NT2/D1 (cell line): ENCODE data around the gene PLXNB2.

Experiments
- DNase-seq: peaks from one replicate; pipeline ENCODE4 v3.0.0-alpha.2; 2011; ENCODE audit warnings: low read depth, low spot score
- H3K27me3 ChIP-seq: 2 replicates; pipeline ENCODE4 v1.6.0; 2011; ENCODE audit warnings: mild to moderate bottlenecking; ENCODE audit not compliant: insufficient read length, insufficient read depth
- H3K36me3 ChIP-seq: 2 replicates; pipeline ENCODE4 v1.6.1; 2011; ENCODE audit warnings: mild to moderate bottlenecking, low read length, mixed read lengths; ENCODE audit not compliant: insufficient read depth, insufficient read length
- H3K4me1 ChIP-seq: 2 replicates; pipeline ENCODE4 v1.5.1; 2011; ENCODE audit not compliant: insufficient read depth, insufficient read length
- H3K4me3 ChIP-seq: 2 replicates; pipeline ENCODE4 v1.5.1; 2011; ENCODE audit warnings: low read depth; ENCODE audit not compliant: insufficient read length
- H3K9ac ChIP-seq: 2 replicates; pipeline ENCODE4 v1.6.0; 2011; ENCODE audit warnings: low read depth; ENCODE audit not compliant: insufficient read length
- H3K9me3 ChIP-seq: 2 replicates; pipeline ENCODE4 v1.5.1; 2011; ENCODE audit warnings: mild to moderate bottlenecking, low read length; ENCODE audit not compliant: insufficient read depth
- SUZ12 ChIP-seq: IDR thresholded peaks from 2 replicates; pipeline ENCODE4 v1.6.1; 2011; ENCODE audit not compliant: insufficient read length, insufficient read depth; ENCODE audit errors: extremely low read depth
- YY1 ChIP-seq: IDR thresholded peaks from 2 replicates; pipeline ENCODE4 v1.6.1; 2011; ENCODE audit not compliant: insufficient read length, insufficient read depth
- ZNF274 ChIP-seq: IDR thresholded peaks from 2 replicates; pipeline ENCODE4 v1.6.1; 2011; ENCODE audit warnings: mild to moderate bottlenecking, low read depth, low read length

The PLXNB2 gene

GRCh38 chr22:50320671-50321325, 13.4 kb upstream of the PLXNB2 start:
- no peaks in the 10 kb centered on the region for H3K9me3 ChIP-seq
- H3K36me3 ChIP-seq: no peaks in the 10 kb centered on the region
- H3K4me1 ChIP-seq: peaks cover 2% of the 10 kb centered on the region
- peaks cover 13% of the 10 kb centered on the region for H3K27me3 ChIP-seq
- no peak overlapping the region for H3K9ac ChIP-seq
- TF ChIP-seq YY1: no peak
- TF ChIP-seq SUZ12: no peak
- TF ChIP-seq ZNF274: no peak
- no peak for DNase-seq
- H3K4me3 ChIP-seq: no peak overlapping the region

DNA sequence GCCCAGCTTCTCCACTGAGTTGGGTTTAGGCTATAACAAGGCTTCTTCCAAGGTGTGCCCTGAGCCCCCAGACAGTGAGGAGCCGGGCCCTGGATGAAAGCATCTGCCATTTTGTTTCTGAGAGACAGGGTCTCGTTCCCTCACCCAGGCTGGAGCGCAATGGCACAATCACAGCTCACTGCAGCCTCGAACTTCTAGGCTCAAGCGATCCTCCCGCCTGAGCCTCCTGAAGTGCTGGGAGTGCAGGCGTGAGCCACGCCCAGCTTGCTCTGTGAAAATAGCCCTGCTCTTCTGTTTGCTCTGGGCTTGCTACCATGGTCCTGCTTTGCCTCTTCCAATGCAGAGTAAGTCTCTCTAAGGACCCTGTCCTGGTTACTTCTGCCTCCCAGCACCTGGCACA, 12.7 kb upstream of the PLXNB2 start:
- DNase-seq: no peak
- Histone ChIP-seq H3K4me1 (no peaks in the 10 kb centered on the region), H3K9me3 (no peaks in the 10 kb centered on the region), H3K9ac (no peak overlapping the region), H3K27me3 (peaks cover 15% of the 10 kb centered on the region), H3K36me3 (no peaks in the 10 kb centered on the region), H3K4me3 (no peak overlapping the region)
- no peak for TF ChIP-seq SUZ12
- TF ChIP-seq YY1: no peak

GRCh38 chr22:50319503-50319951, 12.1 kb upstream of the PLXNB2 start:
- H3K27me3 ChIP-seq: peaks cover 14% of the 10 kb centered on the region
- TF ChIP-seq SUZ12: no peak
- no peak for TF ChIP-seq ZNF274
- TF ChIP-seq YY1: no peak
- H3K9me3 ChIP-seq: no peaks in the 10 kb centered on the region
- no peak overlapping the region for H3K9ac ChIP-seq
- H3K4me3 ChIP-seq: no peak overlapping the region
- H3K4me1 ChIP-seq: peaks cover 3% of the 10 kb centered on the region
- no peak for DNase-seq
- H3K36me3 ChIP-seq: no peaks in the 10 kb centered on the region

DNA sequence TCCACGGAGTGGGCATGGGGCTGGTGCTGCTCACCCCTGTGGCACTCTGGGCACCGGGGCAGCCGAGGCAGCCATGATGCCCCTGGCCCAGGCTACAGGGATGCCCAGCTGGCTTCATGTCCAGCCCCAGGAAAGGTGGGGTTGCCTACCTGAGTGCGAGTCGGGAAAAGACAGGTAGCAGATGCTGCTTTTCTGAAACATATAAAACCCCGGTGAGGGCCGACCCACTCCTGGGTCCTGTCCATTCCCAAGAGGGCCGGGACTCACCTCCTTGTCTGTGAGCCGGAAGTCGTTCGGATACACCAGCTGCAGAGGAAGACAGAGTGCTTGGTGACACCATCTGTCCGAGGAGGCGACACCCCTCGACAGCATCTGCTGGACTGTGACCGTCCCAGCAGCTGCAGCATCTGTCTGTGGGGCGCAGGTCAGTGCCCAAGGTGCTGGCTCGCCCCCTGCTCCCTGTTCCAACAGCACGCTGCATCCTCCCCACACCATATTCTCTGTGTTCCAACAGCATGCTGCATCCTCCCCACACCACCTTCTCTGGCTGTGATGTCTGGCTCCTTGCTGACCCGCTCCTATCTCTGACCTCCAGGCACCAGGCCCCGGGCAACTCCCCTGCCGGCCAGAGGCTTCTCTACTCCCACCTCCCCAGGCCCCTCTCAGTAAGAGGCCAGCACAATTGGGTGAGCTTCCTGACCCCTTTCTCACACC, 11.4 kb upstream of the PLXNB2 start:
- no peak overlapping the region for H3K4me3 ChIP-seq
- TF ChIP-seq YY1 (no peak), ZNF274 (no peak), SUZ12 (no peak)
- peaks cover 10% of the 10 kb centered on the region for H3K4me1 ChIP-seq
- H3K9me3 ChIP-seq: no peaks in the 10 kb centered on the region
- H3K9ac ChIP-seq: no peak overlapping the region
- no peaks in the 10 kb centered on the region for H3K36me3 ChIP-seq
- DNase-seq: no peak
- H3K27me3 ChIP-seq: peaks cover 14% of the 10 kb centered on the region

GRCh38 chr22:50318356-50318697, 10.9 kb upstream of the PLXNB2 start:
- Histone ChIP-seq H3K4me3 (no peak overlapping the region), H3K36me3 (no peaks in the 10 kb centered on the region), H3K4me1 (peaks cover 10% of the 10 kb centered on the region), H3K27me3 (peaks cover 14% of the 10 kb centered on the region), H3K9ac (no peak overlapping the region), H3K9me3 (no peaks in the 10 kb centered on the region)
- TF ChIP-seq YY1 (no peak), ZNF274 (no peak), SUZ12 (no peak)
- DNase-seq: no peak

GRCh38 chr22:50317674-50318073, 10.2 kb upstream of the PLXNB2 start:
- no peak for DNase-seq
- no peaks in the 10 kb centered on the region for H3K9me3 ChIP-seq
- H3K9ac ChIP-seq: no peak overlapping the region
- H3K4me3 ChIP-seq: no peak overlapping the region
- H3K36me3 ChIP-seq: no peaks in the 10 kb centered on the region
- no peak for TF ChIP-seq SUZ12
- no peak for TF ChIP-seq ZNF274
- TF ChIP-seq YY1: no peak
- peaks cover 10% of the 10 kb centered on the region for H3K4me1 ChIP-seq
- peaks cover 14% of the 10 kb centered on the region for H3K27me3 ChIP-seq

- no peak for DNase-seq
Observed at GRCh38 chr22:50317178-50317577, 9.7 kb upstream of the PLXNB2 start.

More at GRCh38 chr22:50317178-50317577, 9.7 kb upstream of the PLXNB2 start:
- Histone ChIP-seq H3K4me1 (peaks cover 10% of the 10 kb centered on the region), H3K4me3 (no peak overlapping the region), H3K27me3 (peaks cover 14% of the 10 kb centered on the region), H3K36me3 (no peaks in the 10 kb centered on the region), H3K9ac (no peak overlapping the region), H3K9me3 (no peaks in the 10 kb centered on the region)
- TF ChIP-seq ZNF274 (no peak), SUZ12 (no peak), YY1 (no peak)
